GM12878 (cell line): ENCODE measurements around the gene TBC1D5. TPM values are rescaled to one million over a fixed set of nuclear protein-coding genes. Genes with fewer than 3 reads are reported as not detected.

Experiments
- ATAC-seq: fragments of 200-7000 bp; cut with Tn5 transposase; 3 replicates; pipeline ENCODE4 v1.9.1; 2020; ENCODE audit warnings: mild to moderate bottlenecking, moderate library complexity
- BruUV-seq: library from RNA; stranded (reverse); fragments of 400-500 nt; replicated peaks from 2 replicates; lab custom pipeline; 2021; lab: Mats Ljungman, UMichigan
- CTCF ChIA-PET: fragments of 300-600 bp; sonication (Branson Sonifier 250); formaldehyde crosslinking; extraction: SDS; loops from one replicate; lab custom pipeline; 2021; ENCODE audit warnings: inconsistent platforms; lab: Yijun Ruan, JAX
- POLR2A ChIA-PET: fragments of 350-600 bp; formaldehyde crosslinking; extraction: SDS; loops from one replicate; lab custom pipeline; 2021; ENCODE audit warnings: inconsistent platforms; lab: Charles Lee
- RAD21 ChIA-PET: fragments of 300-600 bp; sonication (Branson Sonifier 250); formaldehyde crosslinking; loops from one replicate; lab custom pipeline; 2023; ENCODE audit warnings: antibody characterized with exemption; ENCODE audit not compliant: unreplicated experiment; lab: Charles Lee
- SMC1A ChIA-PET: fragments of 300-600 bp; sonication (Branson Sonifier 250); formaldehyde crosslinking; loops from one replicate; lab custom pipeline; 2023; ENCODE audit not compliant: unreplicated experiment, uncharacterized antibody; lab: Charles Lee
- DNase-seq: peaks from one replicate; pipeline ENCODE4 v3.0.0-alpha.2; 2011; ENCODE audit warnings: low read depth, low spot score
- FAIRE-seq: peaks from 3 replicates; lab custom pipeline; 2011; peaks lifted over from hg19 to GRCh38; lab: Jason Lieb, UNC
- H2AFZ ChIP-seq: 2 replicates; pipeline ENCODE4 v1.6.0; 2011; ENCODE audit warnings: low read depth, low read length, control low read depth; ENCODE audit not compliant: control insufficient read depth
- H3K27ac ChIP-seq: 2 replicates; pipeline ENCODE4 v1.5.1; 2011; ENCODE audit warnings: control low read depth; ENCODE audit not compliant: control insufficient read depth, insufficient read depth
- H3K27me3 ChIP-seq, 2 experiments: replicated peaks in 1 of 2; 2 replicates each; pipeline versions ENCODE4 v1.6.0 to v1.6.1; 2011; ENCODE audit warnings: low read length in 1 of 2; ENCODE audit not compliant: control insufficient read depth in 2 of 2, insufficient read depth in 2 of 2
- H3K36me3 ChIP-seq, 2 experiments: 2 replicates each; pipeline ENCODE4 v1.5.1; 2011; ENCODE audit warnings: low read length in 1 of 2; ENCODE audit not compliant: control insufficient read depth in 2 of 2, insufficient read depth in 2 of 2
- H3K4me1 ChIP-seq: 2 replicates; pipeline ENCODE4 v1.6.1; 2011; ENCODE audit warnings: mild to moderate bottlenecking, low read length, moderate library complexity, mixed read lengths; ENCODE audit not compliant: control insufficient read depth, insufficient read depth
- H3K4me2 ChIP-seq: 2 replicates; pipeline ENCODE4 v1.6.0; 2011; ENCODE audit warnings: control low read depth; ENCODE audit not compliant: control insufficient read depth, insufficient read depth
- H3K4me3 ChIP-seq: fragments of 200-600 bp; sonication (generic); 2 replicates; pipeline ENCODE4 v1.5.1; 2016
- H3K79me2 ChIP-seq: 2 replicates; pipeline ENCODE4 v1.6.0; 2011; ENCODE audit warnings: low read length; ENCODE audit not compliant: control insufficient read depth, insufficient read depth
- H3K9ac ChIP-seq: 2 replicates; pipeline ENCODE4 v1.8.0; 2011; ENCODE audit warnings: low read length, control low read depth, mixed read lengths; ENCODE audit not compliant: control insufficient read depth, insufficient read depth
- H3K9me3 ChIP-seq: replicated peaks from 3 replicates; pipeline ENCODE4 v1.5.1; 2011; ENCODE audit warnings: mild to moderate bottlenecking, low read length; ENCODE audit not compliant: control insufficient read depth, insufficient read depth
- H4K20me1 ChIP-seq: 2 replicates; pipeline ENCODE4 v1.6.0; 2011; ENCODE audit not compliant: control insufficient read depth, insufficient read depth
- BRCA1 ChIP-seq: IDR thresholded peaks from 2 replicates; pipeline ENCODE4 v1.6.1; 2011; ENCODE audit warnings: low read depth, low read length, improper control_type of control experiment
- CEBPZ ChIP-seq: fragments of 150-350 bp; IDR thresholded peaks from 2 replicates; pipeline ENCODE4 v1.6.1; 2016; ENCODE audit warnings: low read depth, low read length
- GABPA ChIP-seq: IDR thresholded peaks from 2 replicates; pipeline ENCODE4 v1.6.1; 2014; ENCODE audit warnings: antibody characterized with exemption, low read depth, mild to moderate bottlenecking, inconsistent platforms
- JUNB ChIP-seq: IDR thresholded peaks from 2 replicates; pipeline ENCODE4 v1.6.1; 2016; ENCODE audit warnings: antibody characterized with exemption, mild to moderate bottlenecking
- SREBF2 ChIP-seq: IDR thresholded peaks from 2 replicates; pipeline ENCODE4 v1.6.1; 2012; ENCODE audit warnings: mild to moderate bottlenecking, low read length
- ZNF622 ChIP-seq: fragments of 450-650 bp; IDR thresholded peaks from 2 replicates; pipeline ENCODE4 v1.6.1; 2017; ENCODE audit warnings: mild to moderate bottlenecking, inconsistent platforms
- WGBS: methylation state at CpG from one replicate; pipeline ENCODE4 v1.1.6; 2016; ENCODE audit warnings: low lambda C conversion rate; ENCODE audit not compliant: insufficient replicate concordance, insufficient coverage; ENCODE audit errors: missing lambda C conversion rate; 5-methylcytosine and 5-hydroxymethylcytosine counted together
- in situ Hi-C: fragments of 300-500 bp; cut with MboI; formaldehyde crosslinking; loops from 9 replicates; pipeline ENCODE4 v1.14.3; 2018; ENCODE audit warnings: mixed read lengths
- intact Hi-C: fragments of 100-400 bp; cut with micrococcal nuclease; formaldehyde crosslinking; loops from one replicate; pipeline ENCODE4 v1.14.2; 2022; ENCODE audit not compliant: unreplicated experiment
- polyA plus RNA-seq, 11 experiments: library from polyadenylated mRNA; depleted of rRNA in 4 of 11; unstranded in 6 of 11; stranded (reverse) in 5 of 11; fragments of >200 nt; fragmentation: Nextera tagmentation in 4 of 11; fragmentation: Illumina TruSeq in 1 of 11; extraction: Ambion mirVana in 4 of 11; extraction: Trizol in 1 of 11; gene quantifications; 1 replicate in 1 of 11; 2 replicates in 10 of 11; pipeline versions ENCODE4 v1.2.1 to v1.2.3, GENCODE V29; 2011 to 2016; ENCODE audit warnings: inconsistent platforms in 2 of 11, missing spikeins in 2 of 11, low read depth in 1 of 11
- total RNA-seq, 4 experiments: library from RNA; depleted of rRNA in 3 of 4; stranded (reverse); fragments of >200 nt in 3 of 4; fragmentation: Illumina TruSeq in 1 of 4; extraction: Trizol in 1 of 4; gene quantifications; 2 replicates each; pipeline versions ENCODE4 v1.2.1 to v1.2.3, GENCODE V29; 2013 to 2021
- TF ChIP-seq, protein P1 (sequence below): IDR thresholded peaks from 2 replicates; pipeline ENCODE4 v1.6.1; 2011; ENCODE audit warnings: mild to moderate bottlenecking, low read depth, low read length, moderate library complexity; ENCODE audit not compliant: insufficient replicate concordance

Gene TBC1D5
- total and polyA plus RNA-seq, 10 of the 15 experiments (the other 5 are each of a cell fraction or from before 2014, with no cell fraction given), result 5.5 to 61.0 (median 43.8) TPM

GRCh38 chr3:17367171-17367570, 375.3 kb downstream of the TBC1D5 start:
- in situ Hi-C loops, result no loop called here
- POLR2A ChIA-PET, result no interaction called here
- intact Hi-C loops, result no loop called here
- CTCF ChIA-PET, result interaction anchor here (0.9 to 1.0 kb wide), 2 partner anchors 19 to 57 kb away, joined by 3 read pairs; no protein-coding TSS in a partner anchor
- H3K79me2 ChIP-seq, result no peaks in the 10 kb centered on the region
- peaks cover 3% of the 10 kb centered on the region; the same call in 1 of the 2 replicates for H3K4me1 ChIP-seq
- H3K9me3 ChIP-seq, result no peaks in the 10 kb centered on the region
- no peak overlapping the region for H3K27ac ChIP-seq
- no peak overlapping the region for H3K9ac ChIP-seq
- ATAC-seq, result no peak
- WGBS, result 96% methylated on average over 1 of the region's 1 CpG
- no peaks in the 10 kb centered on the region for H4K20me1 ChIP-seq
- no peaks in the 10 kb centered on the region; a peak in 1 of 4 replicates for H3K36me3 ChIP-seq
- no peak for DNase-seq
- no peak for TF ChIP-seq JUNB
- H2AFZ ChIP-seq, result no peak overlapping the region
- H3K4me3 ChIP-seq, result no peak overlapping the region
- no peak overlapping the region for H3K4me2 ChIP-seq
- SMC1A ChIA-PET, result interaction anchor here (1.1 kb wide), 1 partner anchor 9 kb away, joined by 3 read pairs; no protein-coding TSS in a partner anchor
- BruUV-seq, result no TSS peak
- no peak for FAIRE-seq
- RAD21 ChIA-PET, result no interaction called here
- H3K27me3 ChIP-seq, result no peaks in the 10 kb centered on the region

DNA sequence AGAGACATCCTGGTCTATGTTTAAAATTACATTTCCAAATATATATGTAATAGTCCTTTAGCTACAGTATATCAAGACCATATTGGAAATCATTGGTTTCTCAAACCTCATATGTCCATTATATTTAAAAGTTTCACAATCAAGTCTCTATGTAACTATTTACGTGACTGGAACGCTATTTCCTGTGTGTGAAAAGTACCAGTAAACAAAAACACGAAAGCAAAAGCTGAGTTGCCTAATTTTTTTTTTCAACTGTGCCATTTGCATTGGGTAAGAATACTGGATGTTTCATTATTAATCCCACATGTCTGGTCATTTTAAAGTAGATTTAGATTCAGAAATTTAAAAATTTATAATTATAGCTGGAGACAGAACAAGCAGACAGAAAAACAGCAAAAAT, 381.4 kb downstream of the TBC1D5 start:
- in situ Hi-C loops, result no loop called here
- FAIRE-seq, result no peak
- Histone ChIP-seq H3K27me3 (no peaks in the 10 kb centered on the region), H4K20me1 (no peaks in the 10 kb centered on the region), H3K27ac (no peak overlapping the region), H3K36me3 (no peaks in the 10 kb centered on the region), H2AFZ (no peak overlapping the region)
- intact Hi-C loops, result no loop called here
- BruUV-seq, result no TSS peak
- no peak for TF ChIP-seq BRCA1
- TF ChIP-seq ZNF622, result no peak
- TF ChIP-seq SREBF2, result no peak
- TF ChIP-seq, protein P1, sequence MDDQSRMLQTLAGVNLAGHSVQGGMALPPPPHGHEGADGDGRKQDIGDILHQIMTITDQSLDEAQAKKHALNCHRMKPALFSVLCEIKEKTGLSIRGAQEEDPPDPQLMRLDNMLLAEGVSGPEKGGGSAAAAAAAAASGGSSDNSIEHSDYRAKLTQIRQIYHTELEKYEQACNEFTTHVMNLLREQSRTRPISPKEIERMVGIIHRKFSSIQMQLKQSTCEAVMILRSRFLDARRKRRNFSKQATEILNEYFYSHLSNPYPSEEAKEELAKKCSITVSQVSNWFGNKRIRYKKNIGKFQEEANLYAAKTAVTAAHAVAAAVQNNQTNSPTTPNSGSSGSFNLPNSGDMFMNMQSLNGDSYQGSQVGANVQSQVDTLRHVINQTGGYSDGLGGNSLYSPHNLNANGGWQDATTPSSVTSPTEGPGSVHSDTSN, result no peak
- no peak for TF ChIP-seq GABPA
- TF ChIP-seq CEBPZ, result no peak
- TF ChIP-seq, all 136 proteins: peak for 0
- H3K4me2 ChIP-seq, result no peak overlapping the region
- 26% methylated on average over 3 of the region's 3 CpGs for WGBS
- no peak overlapping the region for H3K4me3 ChIP-seq
- ChIA-PET RAD21 (no interaction called here), CTCF (interaction anchor here (1.0 kb wide), 1 partner anchor 101 kb away, joined by 3 read pairs; no protein-coding TSS in a partner anchor), SMC1A (interaction anchor here (1.1 kb wide), 1 partner anchor 12 kb away, joined by 3 read pairs; no protein-coding TSS in a partner anchor), POLR2A (no interaction called here)
- DNase-seq (no peak), ATAC-seq (no peak)
- no peaks in the 10 kb centered on the region for H3K79me2 ChIP-seq
- H3K9me3 ChIP-seq, result no peaks in the 10 kb centered on the region
- no peak overlapping the region for H3K9ac ChIP-seq
- H3K4me1 ChIP-seq, result no peaks in the 10 kb centered on the region
